ENCODE results near the gene RNF169.

GRCh38 chr11:74729397-74729796 is 19.3 kb upstream of the RNF169 start:
- TF ChIP-seq GATA2 (IDR thresholded peaks at IDR 0.05; ENCODE audit: low read depth, low read length) (no peak), GATA3 (IDR thresholded peaks at IDR 0.05; ENCODE audit: low read depth, low read length) (no peak)
